Right renal pelvis (tissue), 4 donors: ENCODE data around the gene IDS. TPM values are rescaled to one million over a fixed set of nuclear protein-coding genes. Genes with fewer than 3 reads are reported as not detected.
A peak's percentile ranks its signal among the peaks of the same experiment; 100 is the strongest.
"Not testable (repeated sequence)": the region's sequence is repeated elsewhere in the genome, so short reads cannot be mapped to it uniquely, and the experiment has no call there.

ENCODE experiments used
- DNase-seq, 4 donors: peaks; one replicate each; pipeline ENCODE4 v3.0.0-alpha.2; 2013; ENCODE audit warnings: low read depth in 4 of 4, low spot score in 3 of 4, missing footprints in 1 of 4
- polyA plus RNA-seq, 4 donors: library from polyadenylated mRNA; unstranded; fragments of 120-200 nt; gene quantifications; one replicate each; pipeline ENCODE4 v1.2.1, GENCODE V29; 2013; ENCODE audit not compliant: insufficient read length in 4 of 4

The IDS gene, protein sequence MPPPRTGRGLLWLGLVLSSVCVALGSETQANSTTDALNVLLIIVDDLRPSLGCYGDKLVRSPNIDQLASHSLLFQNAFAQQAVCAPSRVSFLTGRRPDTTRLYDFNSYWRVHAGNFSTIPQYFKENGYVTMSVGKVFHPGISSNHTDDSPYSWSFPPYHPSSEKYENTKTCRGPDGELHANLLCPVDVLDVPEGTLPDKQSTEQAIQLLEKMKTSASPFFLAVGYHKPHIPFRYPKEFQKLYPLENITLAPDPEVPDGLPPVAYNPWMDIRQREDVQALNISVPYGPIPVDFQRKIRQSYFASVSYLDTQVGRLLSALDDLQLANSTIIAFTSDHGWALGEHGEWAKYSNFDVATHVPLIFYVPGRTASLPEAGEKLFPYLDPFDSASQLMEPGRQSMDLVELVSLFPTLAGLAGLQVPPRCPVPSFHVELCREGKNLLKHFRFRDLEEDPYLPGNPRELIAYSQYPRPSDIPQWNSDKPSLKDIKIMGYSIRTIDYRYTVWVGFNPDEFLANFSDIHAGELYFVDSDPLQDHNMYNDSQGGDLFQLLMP
- polyA plus RNA-seq: 10 to 100 TPM; 32.2 to 36.8 (median 35.3) TPM

DNA sequence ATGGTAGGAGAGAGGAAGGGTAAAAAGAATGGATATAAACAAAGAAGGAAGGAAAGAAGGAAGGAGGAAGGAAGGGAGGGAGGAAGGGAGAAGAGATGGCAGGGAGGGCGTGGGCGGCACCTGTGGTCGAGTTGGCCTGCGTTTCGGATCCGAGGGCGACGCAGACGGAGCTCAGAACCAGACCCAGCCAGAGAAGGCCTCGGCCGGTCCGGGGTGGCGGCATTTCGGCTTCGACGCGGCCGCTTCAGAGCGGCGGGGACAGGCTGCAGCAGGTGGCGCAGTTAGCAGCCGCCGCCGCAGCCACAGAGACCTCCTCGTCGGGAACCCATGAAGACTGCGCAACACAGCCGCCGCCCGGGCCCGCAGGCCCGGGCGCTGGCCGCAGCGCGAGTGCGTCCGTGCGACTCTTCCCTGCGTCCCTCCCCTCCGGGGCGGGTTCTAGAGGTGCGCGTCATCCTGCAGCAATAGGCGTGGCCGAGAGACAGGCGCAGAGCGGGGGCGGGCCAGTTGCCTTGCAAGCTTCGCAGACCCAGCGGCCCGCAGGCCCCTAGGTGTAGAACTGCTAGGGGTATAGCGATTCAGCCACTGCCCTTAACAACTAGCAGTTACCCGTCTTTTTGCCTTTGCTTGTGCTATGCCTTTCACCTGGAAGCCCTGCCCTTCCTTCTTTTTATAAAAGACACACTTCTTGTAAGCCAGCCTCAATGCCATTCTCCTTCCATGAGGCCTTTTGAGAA is at the start of gene IDS:
Gene IDS (minus strand): TSS at position 392 of the 737 bp plus-strand sequence. CDS start 169 bp downstream, at position 223.
- peak; percentile 58 to 72 (median 70) for DNase-seq

GRCh38 chrX:149551939-149552248 is 46.8 kb upstream of the IDS start:
- DNase-seq: not testable (repeated sequence)

DNA sequence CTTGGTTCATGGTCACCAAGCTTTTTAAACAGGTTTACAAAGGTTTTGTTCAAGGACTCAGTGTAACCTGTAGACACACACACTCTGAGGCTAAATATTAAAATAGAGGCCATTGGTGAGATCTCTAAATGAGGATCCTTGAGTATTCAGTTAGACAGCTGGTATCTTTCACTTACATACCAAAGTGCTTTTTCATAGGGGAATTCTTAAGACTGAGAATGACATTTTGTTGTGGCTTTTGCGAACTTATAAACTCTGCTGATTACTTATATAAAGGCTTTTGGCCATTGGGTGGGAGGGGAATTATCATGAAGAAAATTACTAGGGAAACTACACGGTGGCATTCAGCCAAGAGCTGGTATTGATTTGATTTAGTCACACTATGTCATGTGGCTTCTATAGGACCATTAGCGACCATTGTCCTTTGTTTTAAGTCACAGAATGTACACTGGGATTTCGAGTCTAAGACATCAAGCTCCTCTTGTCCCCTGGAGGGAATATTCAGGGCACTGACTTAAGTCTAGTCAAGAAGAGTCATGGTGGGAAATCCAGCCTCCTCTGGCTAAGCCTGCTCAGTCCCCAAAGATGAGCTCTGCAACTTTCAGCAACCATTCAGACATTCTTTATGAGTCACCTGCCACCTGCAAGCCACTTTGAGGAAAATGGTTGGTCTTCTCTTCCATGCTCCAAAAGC is 46.3 kb upstream of the IDS start:
- DNase-seq: not testable (repeated sequence)

DNA sequence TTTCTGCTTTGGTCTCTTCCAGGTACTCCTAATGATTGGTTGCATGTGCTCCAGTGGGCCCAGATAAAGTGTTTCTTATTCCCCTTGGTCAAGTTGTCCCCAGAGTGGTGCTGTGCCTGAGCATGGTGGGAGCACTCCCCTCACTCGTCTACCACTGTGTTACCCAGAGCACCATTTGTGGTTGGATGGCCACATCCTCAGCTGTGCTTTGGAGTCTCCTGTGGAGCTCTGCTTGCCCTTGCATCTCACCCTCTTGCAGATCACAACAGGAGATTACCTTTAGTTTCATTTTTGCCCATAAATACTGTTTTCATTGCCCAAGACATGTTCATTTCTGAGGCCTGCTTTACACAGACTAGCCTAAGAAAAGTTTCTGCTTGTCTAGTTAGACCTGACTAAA is 45.3 kb upstream of the IDS start:
- DNase-seq: not testable (repeated sequence)

GRCh38 chrX:149549701-149550100 is 44.6 kb upstream of the IDS start, which contains the start of gene HSFX3:
HSFX3 (minus strand) TSS chrX:149549924; CDS start chrX:149549852, 72 bp downstream.
- not testable (repeated sequence) for DNase-seq

GRCh38 chrX:149547782-149548181 is 42.7 kb upstream of the IDS start:
- DNase-seq: not testable (repeated sequence)

- DNase-seq: not testable (repeated sequence)
Measured at GRCh38 chrX:149546962-149547361, 41.9 kb upstream of the IDS start.

- DNase-seq: not testable (repeated sequence)
Measured at GRCh38 chrX:149545545-149546543, 40.7 kb upstream of the IDS start.

DNA sequence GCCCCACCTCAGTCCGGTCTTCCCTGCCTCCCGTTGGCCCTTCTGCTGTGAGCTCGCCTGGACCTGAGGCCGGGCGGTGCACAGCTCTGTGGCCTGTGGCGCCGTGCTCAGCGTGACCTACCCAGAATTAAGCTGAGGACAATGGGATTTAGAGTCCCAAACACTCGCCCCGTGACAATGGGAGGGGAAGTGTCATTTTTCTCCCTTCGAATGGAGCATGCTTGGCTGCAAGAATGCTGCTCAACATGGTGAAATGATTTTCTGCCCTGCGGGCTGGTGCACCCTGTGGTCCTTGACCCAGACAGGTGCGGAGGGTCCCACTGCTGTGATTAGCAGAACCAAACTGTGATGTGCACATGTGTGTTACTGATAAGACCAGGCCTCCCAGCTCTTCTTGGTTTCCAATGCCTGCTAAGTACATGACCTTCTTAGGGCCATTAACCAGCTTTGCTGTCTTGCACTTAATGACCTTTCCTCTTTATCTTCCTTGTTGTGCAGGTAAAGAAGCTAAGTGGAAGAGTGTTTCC is 36.5 kb upstream of the IDS start:
- no peak for DNase-seq

GRCh38 chrX:149540621-149541520 is 35.8 kb upstream of the IDS start, which contains the start of gene EOLA1:
EOLA1 (plus strand) TSS chrX:149541012; CDS start chrX:149545631, 4,619 bp downstream.
- DNase-seq: peak; percentile 69 to 75 (median 74)

DNA sequence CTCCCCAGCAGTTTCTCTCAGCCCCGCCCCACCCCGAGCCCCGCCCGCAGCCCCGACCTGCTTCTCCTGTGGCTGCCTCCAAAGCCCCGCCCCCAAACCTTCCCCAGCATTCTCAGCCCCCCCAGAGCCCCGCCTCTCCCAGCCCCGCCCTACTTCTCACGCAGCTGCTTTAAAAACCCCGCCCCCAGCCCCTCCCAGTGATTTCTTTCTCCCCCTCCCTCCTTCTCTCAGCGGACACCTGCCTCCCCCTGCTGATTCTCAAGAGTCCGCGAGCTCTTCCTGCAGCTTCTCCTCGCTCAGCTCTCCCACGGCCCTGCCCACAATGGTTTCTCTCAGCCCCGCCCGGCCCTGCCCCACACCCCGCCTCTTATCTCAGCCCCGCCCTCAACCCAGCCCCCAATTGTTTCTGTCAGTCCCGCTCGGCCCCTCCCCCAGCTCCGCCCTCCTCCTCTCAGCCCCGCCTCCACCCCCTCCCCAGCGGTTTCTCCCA is 35.1 kb upstream of the IDS start:
- DNase-seq: peak; percentile 72 to 83 (median 75)

DNA sequence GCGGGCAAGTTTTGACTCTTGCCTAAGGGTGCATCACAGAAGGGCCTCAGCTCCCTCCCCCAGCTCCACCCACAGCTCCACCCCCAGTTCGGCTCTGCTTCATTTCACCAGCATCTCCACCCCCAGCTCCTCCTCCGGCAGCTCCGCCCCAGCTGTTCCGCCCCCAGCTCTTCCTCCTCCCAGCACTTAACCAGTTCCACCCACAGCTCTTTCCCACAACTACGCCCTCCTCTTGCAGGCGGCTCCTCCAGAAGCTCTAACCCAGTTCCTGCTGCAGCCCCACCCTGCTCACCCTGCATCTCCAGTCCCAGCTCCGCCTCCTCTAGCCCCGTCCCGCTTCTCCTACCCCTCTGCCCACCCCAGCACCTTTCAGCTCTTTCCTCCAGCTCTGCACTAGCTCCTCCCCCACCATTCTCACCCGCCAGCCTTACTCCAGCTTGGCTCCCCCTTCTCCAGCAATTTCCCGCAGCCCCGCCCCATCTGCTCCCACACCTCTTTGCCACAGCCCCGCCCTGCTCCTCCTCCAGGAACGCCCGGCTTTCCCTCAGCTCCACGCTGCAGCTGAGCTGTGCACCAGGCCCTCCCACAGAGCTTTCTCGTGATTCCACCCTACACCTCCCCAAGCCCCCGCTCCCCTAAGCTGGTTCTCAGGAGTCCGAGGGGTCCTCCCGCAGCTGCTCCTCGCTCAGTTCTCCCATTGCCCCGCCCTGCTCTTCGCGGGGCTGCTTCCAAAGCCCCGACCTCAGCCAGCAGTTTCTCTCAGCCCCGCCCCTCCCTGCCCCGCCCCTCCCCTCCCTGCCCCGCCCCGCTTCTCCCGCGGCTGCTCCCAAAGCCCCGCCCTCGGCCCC is 34.4 kb upstream of the IDS start:
- DNase-seq: peak; percentile 68 to 74 (median 71)

- DNase-seq: not testable (repeated sequence)
Measured at GRCh38 chrX:149537474-149537873, 32.4 kb upstream of the IDS start.

- not testable (repeated sequence) for DNase-seq
Measured at GRCh38 chrX:149534926-149535602, 30.0 kb upstream of the IDS start.

DNA sequence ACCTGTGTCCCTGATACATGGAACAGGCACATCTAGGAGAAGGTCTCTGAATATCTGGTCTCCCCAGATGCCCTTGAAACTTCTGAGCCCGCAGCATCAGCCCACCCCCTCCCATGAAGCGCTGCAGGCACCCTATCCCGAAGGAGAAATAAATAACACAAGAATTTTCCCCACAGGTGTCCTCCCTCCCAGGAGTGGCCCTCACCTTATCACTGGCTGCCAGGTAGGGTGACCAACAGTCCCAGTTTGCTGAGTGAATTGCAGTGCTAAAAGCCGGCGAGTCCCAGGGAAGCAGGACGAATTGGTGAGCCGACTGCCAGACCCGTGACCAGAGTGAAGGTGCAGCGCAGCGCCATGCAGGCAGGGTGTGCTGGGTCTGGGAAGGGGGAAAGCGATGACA is 28.9 kb upstream of the IDS start:
- not testable (repeated sequence) for DNase-seq

DNA sequence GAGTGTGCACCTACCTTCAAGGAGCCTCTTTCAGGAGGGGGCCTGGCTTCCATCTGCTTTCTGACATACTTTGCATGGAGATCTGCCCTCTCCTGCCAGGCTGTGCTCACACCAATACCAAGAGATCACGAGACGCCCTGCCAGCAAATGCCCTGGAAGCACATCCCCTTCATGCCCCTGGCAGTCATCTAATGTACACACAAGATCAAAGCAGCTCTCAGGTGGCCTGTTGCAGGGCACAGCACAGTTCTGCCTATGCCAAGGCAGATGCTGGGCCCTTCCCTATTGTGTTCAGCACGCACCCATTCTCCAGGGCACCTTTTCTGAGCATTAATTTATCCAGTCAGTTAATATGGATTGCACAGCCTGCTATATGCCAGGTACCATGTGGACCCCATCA is 27.8 kb upstream of the IDS start:
- DNase-seq: not testable (repeated sequence)
